Skeletal muscle satellite cell (primary cell): ENCODE data around the gene CTDSP2.

Experiments
- H3K27me3 ChIP-seq: 2 replicates; pipeline ENCODE4 v1.7.0; 2013; ENCODE audit warnings: low read length; ENCODE audit not compliant: control insufficient read depth, insufficient read depth
- H3K36me3 ChIP-seq: 2 replicates; pipeline ENCODE4 v1.7.0; 2013; ENCODE audit warnings: mild to moderate bottlenecking, control low read depth, low read length; ENCODE audit not compliant: insufficient read depth
- H3K4me1 ChIP-seq: 2 replicates; pipeline ENCODE4 v1.7.0; 2013; ENCODE audit warnings: low read length; ENCODE audit not compliant: control insufficient read depth, insufficient read depth
- H3K4me2 ChIP-seq: 2 replicates; pipeline ENCODE4 v1.7.0; 2013; ENCODE audit warnings: mild to moderate bottlenecking, low read length
- H3K4me3 ChIP-seq: 2 replicates; pipeline ENCODE4 v1.7.0; 2013; ENCODE audit warnings: low read length
- H3K9ac ChIP-seq: 2 replicates; pipeline ENCODE4 v1.7.0; 2013; ENCODE audit warnings: mild to moderate bottlenecking, low read depth, low read length, moderate library complexity
- H3K9me3 ChIP-seq: replicated peaks from 2 replicates; pipeline ENCODE4 v1.7.0; 2013; ENCODE audit warnings: mild to moderate bottlenecking, control low read depth, low read length

The CTDSP2 gene

DNA sequence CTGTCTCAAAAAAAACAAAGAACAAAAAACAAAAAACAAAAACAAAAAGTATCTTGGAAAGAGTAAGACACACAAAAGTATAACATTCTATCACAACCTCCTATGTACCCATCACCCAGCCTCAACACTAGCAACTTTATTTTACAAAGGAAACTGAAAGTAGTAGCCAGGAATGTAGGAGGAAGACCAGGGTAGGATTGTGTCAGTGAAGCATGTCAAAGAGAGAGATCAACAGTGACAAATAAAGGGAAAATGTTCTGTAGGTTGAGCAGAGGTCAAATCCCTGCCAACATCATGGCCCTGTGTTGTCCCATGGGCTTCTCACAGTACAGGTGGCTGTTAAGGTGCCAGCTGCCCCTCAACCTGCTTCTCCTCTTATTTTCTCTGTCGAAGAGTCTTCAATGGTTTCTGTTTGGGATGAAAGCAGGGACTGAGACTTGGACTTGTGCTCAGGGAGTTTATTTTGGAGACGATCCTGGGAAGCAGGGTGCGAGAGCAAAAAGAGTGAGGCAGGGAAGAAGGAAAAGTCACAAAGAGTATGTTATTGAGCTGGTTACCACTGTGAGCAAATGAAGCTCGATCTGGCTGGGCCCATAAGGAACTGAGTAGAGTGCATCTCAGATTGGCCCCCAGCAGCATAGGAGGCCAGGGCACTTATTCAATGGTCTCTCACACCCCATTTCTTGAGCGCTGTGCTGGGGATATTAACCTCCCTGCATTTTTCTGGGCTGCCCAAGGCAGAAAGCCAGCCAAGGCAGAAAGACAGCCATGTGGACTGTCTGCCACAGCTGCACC lies 29.4 kb upstream of the CTDSP2 start:
- no peak overlapping the region for H3K9ac ChIP-seq
- no peaks in the 10 kb centered on the region for H3K4me1 ChIP-seq
- H3K9me3 ChIP-seq: no peaks in the 10 kb centered on the region
- H3K36me3 ChIP-seq: no peaks in the 10 kb centered on the region
- no peak overlapping the region for H3K4me3 ChIP-seq
- no peak overlapping the region for H3K4me2 ChIP-seq
- H3K27me3 ChIP-seq: peaks cover 17% of the 10 kb centered on the region

GRCh38 chr12:57874166-57875108 lies 27.9 kb upstream of the CTDSP2 start:
- H3K9me3 ChIP-seq: no peaks in the 10 kb centered on the region
- H3K4me1 ChIP-seq: peaks cover under 1% of the 10 kb centered on the region
- no peak overlapping the region for H3K9ac ChIP-seq
- peaks cover 17% of the 10 kb centered on the region for H3K27me3 ChIP-seq
- H3K36me3 ChIP-seq: no peaks in the 10 kb centered on the region
- H3K4me2 ChIP-seq: no peak overlapping the region
- no peak overlapping the region for H3K4me3 ChIP-seq

DNA sequence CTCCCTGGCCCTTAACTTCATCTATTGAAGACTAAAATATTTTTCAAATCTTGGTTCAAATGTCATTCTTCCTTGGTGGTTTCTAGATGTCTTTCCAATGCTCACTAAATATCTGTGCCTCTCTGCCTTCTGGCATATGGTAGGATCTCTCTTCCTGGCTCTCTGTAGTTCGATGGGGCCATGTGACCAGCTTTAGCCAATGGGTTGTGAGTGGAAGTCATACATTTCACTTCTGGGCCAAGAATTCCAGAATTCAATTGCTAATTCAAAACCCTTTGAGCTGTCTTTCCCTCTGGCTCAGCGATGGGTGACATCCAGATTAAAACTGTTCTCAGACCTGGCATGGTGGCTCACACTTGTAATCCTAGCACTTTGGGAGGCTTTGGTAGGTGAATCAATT lies 25.8 kb upstream of the CTDSP2 start:
- peaks cover 9% of the 10 kb centered on the region for H3K27me3 ChIP-seq
- H3K36me3 ChIP-seq: no peaks in the 10 kb centered on the region
- no peak overlapping the region for H3K4me3 ChIP-seq
- H3K9ac ChIP-seq: no peak overlapping the region
- no peaks in the 10 kb centered on the region for H3K9me3 ChIP-seq
- peaks cover 12% of the 10 kb centered on the region for H3K4me1 ChIP-seq
- H3K4me2 ChIP-seq: no peak overlapping the region

GRCh38 chr12:57869927-57870318 lies 23.4 kb upstream of the CTDSP2 start:
- Histone ChIP-seq H3K36me3 (no peaks in the 10 kb centered on the region), H3K9ac (no peak overlapping the region), H3K4me2 (no peak overlapping the region), H3K4me1 (peaks cover 19% of the 10 kb centered on the region), H3K4me3 (no peak overlapping the region), H3K9me3 (no peaks in the 10 kb centered on the region), H3K27me3 (no peaks in the 10 kb centered on the region)

- Histone ChIP-seq H3K4me2 (peak overlapping the region; percentile 31), H3K4me1 (peaks cover 24% of the 10 kb centered on the region), H3K4me3 (no peak overlapping the region), H3K9me3 (no peaks in the 10 kb centered on the region), H3K9ac (no peak overlapping the region), H3K27me3 (no peaks in the 10 kb centered on the region), H3K36me3 (no peaks in the 10 kb centered on the region)
Observed at GRCh38 chr12:57869298-57869926, 22.9 kb upstream of the CTDSP2 start.

GRCh38 chr12:57868851-57869268 lies 22.3 kb upstream of the CTDSP2 start:
- Histone ChIP-seq H3K4me3 (no peak overlapping the region), H3K9me3 (no peaks in the 10 kb centered on the region), H3K36me3 (no peaks in the 10 kb centered on the region), H3K27me3 (no peaks in the 10 kb centered on the region), H3K9ac (no peak overlapping the region), H3K4me1 (peaks cover 29% of the 10 kb centered on the region), H3K4me2 (peak overlapping the region; percentile 31)

DNA sequence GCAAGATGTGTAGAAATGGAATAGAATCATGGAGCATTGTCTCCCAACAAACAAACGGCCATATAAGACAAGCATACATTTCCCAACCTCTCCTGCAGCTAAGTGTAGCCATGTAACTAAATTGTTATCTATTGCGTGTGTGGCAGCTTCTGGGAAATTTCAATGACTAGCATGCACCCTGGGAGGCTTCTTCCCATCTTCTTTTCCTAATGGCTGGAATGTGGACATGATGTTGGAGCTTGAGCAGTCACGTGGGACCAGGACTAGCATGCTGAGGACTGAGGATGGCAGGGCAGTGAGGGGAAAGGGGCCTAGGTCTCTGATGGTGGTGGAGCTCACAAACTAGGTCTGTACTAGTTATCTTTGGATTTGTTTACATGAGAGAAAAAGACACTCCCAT lies 21.7 kb upstream of the CTDSP2 start:
- no peaks in the 10 kb centered on the region for H3K9me3 ChIP-seq
- no peak overlapping the region for H3K4me2 ChIP-seq
- peaks cover 29% of the 10 kb centered on the region for H3K4me1 ChIP-seq
- H3K36me3 ChIP-seq: no peaks in the 10 kb centered on the region
- H3K27me3 ChIP-seq: no peaks in the 10 kb centered on the region
- no peak overlapping the region for H3K9ac ChIP-seq
- H3K4me3 ChIP-seq: no peak overlapping the region

- Histone ChIP-seq H3K4me3 (no peak overlapping the region), H3K9me3 (no peaks in the 10 kb centered on the region), H3K36me3 (no peaks in the 10 kb centered on the region), H3K4me1 (peaks cover 32% of the 10 kb centered on the region), H3K27me3 (no peaks in the 10 kb centered on the region), H3K9ac (no peak overlapping the region), H3K4me2 (no peak overlapping the region)
Observed at GRCh38 chr12:57866308-57867019, 19.9 kb upstream of the CTDSP2 start.

DNA sequence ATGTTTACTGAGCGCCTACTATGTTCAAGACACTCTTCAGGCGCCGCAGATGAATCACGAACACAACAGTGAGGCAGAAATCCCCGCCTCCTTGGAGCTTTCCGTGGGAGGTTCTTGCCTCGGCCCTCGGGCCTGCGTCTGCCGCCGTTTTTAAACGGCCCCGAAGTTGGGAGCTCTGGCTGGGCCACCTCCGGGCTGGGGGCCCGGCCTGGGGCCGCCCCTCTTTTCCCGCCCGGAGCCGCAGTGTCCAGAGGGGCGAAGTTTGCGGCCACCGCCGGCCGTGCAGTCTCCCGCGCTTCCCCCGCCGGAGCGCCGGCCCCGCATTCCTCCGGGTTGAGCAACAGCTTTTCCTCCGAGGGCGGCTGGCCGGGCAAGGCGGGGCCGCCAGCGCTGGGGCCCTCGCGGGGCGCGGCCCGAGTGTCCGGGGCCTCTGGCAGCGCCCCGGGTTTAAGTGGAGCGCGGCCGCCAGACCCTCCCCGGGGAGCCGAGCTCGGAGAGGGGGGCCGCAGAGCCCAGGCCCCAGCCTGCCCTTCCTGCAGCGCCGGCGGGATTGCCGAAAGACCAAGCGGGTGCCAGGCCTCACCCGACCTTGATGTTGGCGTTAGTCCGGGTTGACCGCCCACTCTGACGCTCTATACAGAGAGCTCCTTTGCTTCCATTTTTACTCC lies 18.7 kb upstream of the CTDSP2 start:
- H3K9ac ChIP-seq: peak overlapping the region; percentile 86
- no peaks in the 10 kb centered on the region for H3K36me3 ChIP-seq
- H3K27me3 ChIP-seq: no peaks in the 10 kb centered on the region
- no peaks in the 10 kb centered on the region for H3K9me3 ChIP-seq
- H3K4me3 ChIP-seq: peak overlapping the region; percentile 71
- peaks cover 32% of the 10 kb centered on the region for H3K4me1 ChIP-seq
- H3K4me2 ChIP-seq: peak overlapping the region; percentile 89

DNA sequence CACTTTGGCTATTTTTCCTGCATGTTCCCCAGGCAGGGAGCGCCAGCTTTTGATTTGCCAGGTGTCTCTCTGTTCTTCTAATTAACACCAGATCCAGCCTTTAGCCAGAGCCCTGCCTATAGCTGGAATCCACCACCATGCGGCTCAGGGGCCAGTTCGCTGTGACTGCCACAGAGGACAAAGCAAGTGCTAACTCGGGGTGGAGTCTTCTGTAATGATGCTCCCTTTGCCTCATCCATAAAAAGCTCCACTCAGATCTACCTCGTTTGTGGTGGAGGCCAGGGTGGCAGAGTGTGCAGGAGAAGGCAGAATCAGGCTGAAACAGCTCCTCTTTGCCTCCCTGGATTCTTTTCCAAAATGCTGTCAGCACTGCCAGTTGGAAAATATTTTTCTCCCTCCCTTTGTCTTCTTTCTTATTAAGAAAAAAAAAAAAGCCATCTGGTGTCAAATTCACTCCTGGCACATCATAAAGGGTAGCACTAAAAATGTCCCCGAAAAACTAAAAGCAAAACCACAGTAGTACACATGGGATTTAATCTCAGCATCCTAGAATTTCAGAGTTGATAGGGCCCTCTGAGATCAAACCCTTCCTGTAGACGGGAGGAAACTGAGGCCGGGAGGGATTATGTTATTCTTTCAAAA lies 18.0 kb upstream of the CTDSP2 start:
- Histone ChIP-seq H3K4me2 (peak overlapping the region; percentile 89), H3K36me3 (no peaks in the 10 kb centered on the region), H3K4me3 (peak overlapping the region; percentile 71), H3K9me3 (no peaks in the 10 kb centered on the region), H3K27me3 (peaks cover 4% of the 10 kb centered on the region), H3K4me1 (peaks cover 32% of the 10 kb centered on the region), H3K9ac (peak overlapping the region; percentile 86)
